ENCODE measurements around the gene HNF4A. TPM values are rescaled to one million over a fixed set of nuclear protein-coding genes. Genes with fewer than 3 reads are reported as not detected.

HNF4A gene
- total RNA-seq, 2 experiments from 2014 or later = not detected

DNA sequence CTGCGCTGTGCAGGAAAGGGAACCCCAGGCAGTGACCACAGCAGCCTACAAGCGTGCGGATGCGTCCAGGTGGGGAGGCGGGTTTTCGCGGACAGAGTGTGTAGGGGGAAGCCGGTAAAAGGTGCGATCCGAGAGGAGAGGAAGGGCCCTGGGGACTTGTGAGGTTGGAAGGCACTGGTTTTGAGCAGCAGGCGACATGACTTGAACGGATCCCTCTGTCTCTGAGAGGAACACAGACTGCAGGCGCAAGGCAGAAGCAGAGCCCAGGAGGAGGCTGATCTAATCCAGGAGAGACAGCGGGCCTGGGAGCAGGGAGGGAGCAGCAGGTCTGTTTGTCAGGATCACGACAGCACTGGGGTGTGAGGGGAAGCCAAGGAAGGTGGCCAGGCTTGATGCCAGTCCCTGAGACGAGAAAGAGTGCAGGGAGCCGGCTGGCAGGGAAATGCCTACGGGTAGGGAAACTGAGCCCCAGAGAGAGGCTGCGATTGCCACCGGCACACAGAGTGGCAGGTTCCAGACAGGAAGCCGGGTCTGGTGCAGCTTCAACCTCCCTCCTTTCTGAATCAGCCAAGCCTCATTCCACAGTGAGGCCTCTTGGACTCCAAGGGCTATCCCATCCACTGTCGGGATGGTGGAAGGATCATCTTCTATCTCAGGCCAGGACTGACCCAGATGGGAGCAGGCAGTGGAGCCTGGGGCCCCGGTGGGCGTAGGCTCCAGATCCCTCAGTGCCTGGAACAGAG, 57.1 kb downstream of the HNF4A start:
- CTCF ChIA-PET = no interaction called here
- POLR2A ChIA-PET = interaction anchor here (0.7 kb wide), 1 partner anchor 197 kb away, joined by 3 read pairs; no protein-coding TSS in a partner anchor
- no peak overlapping the region for H3K27ac ChIP-seq (ENCODE audit: low read depth in 1 of 2, low read length in 2 of 2)
- intact Hi-C loops (cut with DNase I, micrococcal nuclease) = no loop called here
- TF ChIP-seq, protein P1, sequence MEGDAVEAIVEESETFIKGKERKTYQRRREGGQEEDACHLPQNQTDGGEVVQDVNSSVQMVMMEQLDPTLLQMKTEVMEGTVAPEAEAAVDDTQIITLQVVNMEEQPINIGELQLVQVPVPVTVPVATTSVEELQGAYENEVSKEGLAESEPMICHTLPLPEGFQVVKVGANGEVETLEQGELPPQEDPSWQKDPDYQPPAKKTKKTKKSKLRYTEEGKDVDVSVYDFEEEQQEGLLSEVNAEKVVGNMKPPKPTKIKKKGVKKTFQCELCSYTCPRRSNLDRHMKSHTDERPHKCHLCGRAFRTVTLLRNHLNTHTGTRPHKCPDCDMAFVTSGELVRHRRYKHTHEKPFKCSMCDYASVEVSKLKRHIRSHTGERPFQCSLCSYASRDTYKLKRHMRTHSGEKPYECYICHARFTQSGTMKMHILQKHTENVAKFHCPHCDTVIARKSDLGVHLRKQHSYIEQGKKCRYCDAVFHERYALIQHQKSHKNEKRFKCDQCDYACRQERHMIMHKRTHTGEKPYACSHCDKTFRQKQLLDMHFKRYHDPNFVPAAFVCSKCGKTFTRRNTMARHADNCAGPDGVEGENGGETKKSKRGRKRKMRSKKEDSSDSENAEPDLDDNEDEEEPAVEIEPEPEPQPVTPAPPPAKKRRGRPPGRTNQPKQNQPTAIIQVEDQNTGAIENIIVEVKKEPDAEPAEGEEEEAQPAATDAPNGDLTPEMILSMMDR (IDR thresholded peaks at IDR 0.05) = no peak
- no peaks in the 10 kb centered on the region for H3K9me3 Mint-ChIP-seq
- no peak overlapping the region for H3K4me3 ChIP-seq (ENCODE audit: low read length)
- no peaks in the 10 kb centered on the region for H3K27me3 ChIP-seq (ENCODE audit: control insufficient read depth in 1 of 2, insufficient read depth in 2 of 2, low read length in 2 of 2)
- H3K36me3 ChIP-seq (ENCODE audit: insufficient read depth, low read length) = no peaks in the 10 kb centered on the region
- DNase-seq (no peak), ATAC-seq (ENCODE audit: poor library complexity) (no peak)
- H3K27me3 Mint-ChIP-seq = peaks cover 26% of the 10 kb centered on the region
- no peaks in the 10 kb centered on the region for H3K4me1 ChIP-seq (ENCODE audit: insufficient read depth, low read length)
- H3K27ac Mint-ChIP-seq = no peak overlapping the region
- H3K9me3 ChIP-seq (ENCODE audit: control insufficient read depth in 1 of 2, insufficient read depth in 1 of 2, low read length in 2 of 2) = no peaks in the 10 kb centered on the region
- no peaks in the 10 kb centered on the region for H3K36me3 Mint-ChIP-seq (ENCODE audit: low read depth)
- no peak overlapping the region for H3K4me3 Mint-ChIP-seq
- no peaks in the 10 kb centered on the region for H3K4me1 Mint-ChIP-seq (ENCODE audit: low read depth)

DNA sequence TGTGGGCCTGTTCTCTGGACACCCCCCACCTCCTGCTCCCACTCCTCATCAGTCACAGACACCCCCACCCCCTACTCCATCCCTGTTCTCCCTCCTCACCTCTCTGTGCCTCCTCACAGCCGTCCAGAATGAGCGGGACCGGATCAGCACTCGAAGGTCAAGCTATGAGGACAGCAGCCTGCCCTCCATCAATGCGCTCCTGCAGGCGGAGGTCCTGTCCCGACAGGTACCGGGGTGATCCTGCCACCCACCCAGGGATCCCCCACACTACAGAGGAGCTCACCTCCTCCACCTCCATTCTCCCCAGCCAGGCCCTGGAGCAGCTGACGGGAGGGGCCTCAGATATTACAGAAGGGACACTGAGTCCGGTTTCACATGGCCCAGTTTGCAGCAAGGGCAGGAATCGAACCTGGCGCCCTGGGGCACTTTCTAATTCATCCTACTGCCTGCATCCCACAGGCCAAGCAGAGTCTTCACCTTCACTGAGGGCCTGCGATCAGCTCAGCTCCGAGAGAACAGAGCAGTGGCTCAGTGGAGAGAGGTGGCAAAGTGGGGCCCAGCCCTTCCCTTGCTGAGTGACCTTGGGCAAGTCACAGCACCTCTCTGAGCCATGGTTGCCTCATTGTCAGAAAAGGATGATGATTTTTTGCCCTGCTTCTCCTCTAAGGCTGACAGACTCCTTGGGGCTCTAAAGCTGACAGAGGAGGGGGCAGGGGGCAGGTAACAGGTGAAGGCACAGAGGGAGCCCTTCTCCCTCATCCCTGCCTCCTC, 58.3 kb downstream of the HNF4A start:
- H3K9me3 ChIP-seq (ENCODE audit: control insufficient read depth in 1 of 2, insufficient read depth in 1 of 2, low read length in 2 of 2) = no peaks in the 10 kb centered on the region
- ATAC-seq (ENCODE audit: poor library complexity) = no peak
- Mint-ChIP-seq H3K4me3 (no peak overlapping the region), H3K27me3 (peaks cover 26% of the 10 kb centered on the region), H3K9me3 (no peaks in the 10 kb centered on the region), H3K27ac (no peak overlapping the region), H3K4me1 (ENCODE audit: low read depth) (no peaks in the 10 kb centered on the region), H3K36me3 (ENCODE audit: low read depth) (no peaks in the 10 kb centered on the region)
- intact Hi-C loops (cut with DNase I, micrococcal nuclease) = no loop called here
- ChIA-PET POLR2A (no interaction called here), CTCF (no interaction called here)
- H3K4me3 ChIP-seq (ENCODE audit: low read length) = no peak overlapping the region
- H3K27ac ChIP-seq (ENCODE audit: low read depth in 1 of 2, low read length in 2 of 2) = no peak overlapping the region
- no peaks in the 10 kb centered on the region for H3K36me3 ChIP-seq (ENCODE audit: insufficient read depth, low read length)
- DNase-seq = no peak
- TF ChIP-seq, protein P1 (IDR thresholded peaks at IDR 0.05) = no peak
- H3K4me1 ChIP-seq (ENCODE audit: insufficient read depth, low read length) = no peaks in the 10 kb centered on the region
- no peaks in the 10 kb centered on the region for H3K27me3 ChIP-seq (ENCODE audit: control insufficient read depth in 1 of 2, insufficient read depth in 2 of 2, low read length in 2 of 2)

DNA sequence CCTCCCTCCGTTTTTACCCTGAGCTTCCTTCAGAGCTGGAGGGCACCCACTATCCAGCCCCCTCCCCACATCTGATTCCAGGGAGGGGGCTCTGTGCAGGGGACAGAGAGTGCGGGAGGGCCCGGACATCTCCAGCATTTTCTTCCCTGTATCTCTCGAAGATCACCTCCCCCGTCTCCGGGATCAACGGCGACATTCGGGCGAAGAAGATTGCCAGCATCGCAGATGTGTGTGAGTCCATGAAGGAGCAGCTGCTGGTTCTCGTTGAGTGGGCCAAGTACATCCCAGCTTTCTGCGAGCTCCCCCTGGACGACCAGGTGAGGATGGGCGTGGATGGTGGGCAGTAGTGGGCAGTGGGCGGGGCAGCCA, 58.8 kb downstream of the HNF4A start:
- peaks cover 26% of the 10 kb centered on the region for H3K27me3 Mint-ChIP-seq
- Histone ChIP-seq H3K27ac (ENCODE audit: low read depth in 1 of 2, low read length in 2 of 2) (no peak overlapping the region), H3K9me3 (ENCODE audit: control insufficient read depth in 1 of 2, insufficient read depth in 1 of 2, low read length in 2 of 2) (no peaks in the 10 kb centered on the region), H3K36me3 (ENCODE audit: insufficient read depth, low read length) (no peaks in the 10 kb centered on the region), H3K4me1 (ENCODE audit: insufficient read depth, low read length) (no peaks in the 10 kb centered on the region), H3K27me3 (ENCODE audit: control insufficient read depth in 1 of 2, insufficient read depth in 2 of 2, low read length in 2 of 2) (no peaks in the 10 kb centered on the region), H3K4me3 (ENCODE audit: low read length) (no peak overlapping the region)
- ChIA-PET POLR2A (no interaction called here), CTCF (no interaction called here)
- no peaks in the 10 kb centered on the region for H3K4me1 Mint-ChIP-seq (ENCODE audit: low read depth)
- intact Hi-C loops (cut with DNase I, micrococcal nuclease) = no loop called here
- no peaks in the 10 kb centered on the region for H3K9me3 Mint-ChIP-seq
- H3K36me3 Mint-ChIP-seq (ENCODE audit: low read depth) = no peaks in the 10 kb centered on the region
- no peak for DNase-seq
- TF ChIP-seq, protein P1 (IDR thresholded peaks at IDR 0.05) = no peak
- ATAC-seq (ENCODE audit: poor library complexity) = no peak
- no peak overlapping the region for H3K4me3 Mint-ChIP-seq
- H3K27ac Mint-ChIP-seq = no peak overlapping the region

Measured in CD4-positive, alpha-beta T cell (primary cell).